Right lobe of liver (tissue), 4 donors: Measurements from ENCODE around the gene TNFSF8.

Experiments
- POLR2A ChIP-seq: fragments of 450-650 bp; IDR thresholded peaks from one replicate; pipeline ENCODE4 v1.6.1; 2017; ENCODE audit warnings: antibody characterized with exemption, mild to moderate bottlenecking
- TF ChIP-seq, protein P1 (sequence below), 4 donors: fragments of 200-600 bp in 3 of 4; fragments of 450-650 bp in 1 of 4; IDR thresholded peaks; one replicate each; pipeline versions ENCODE4 v1.5.1 to v1.8.0; 2016 to 2022; ENCODE audit warnings: antibody characterized with exemption in 4 of 4, mild to moderate bottlenecking in 2 of 4
- donor health status: DM: no; HTN: no; CAD: no.
- donor health status: DM: no; HTN: no; CAD: no.
- donor health status: DM: no; HTN: yes; CAD: no.

DNA sequence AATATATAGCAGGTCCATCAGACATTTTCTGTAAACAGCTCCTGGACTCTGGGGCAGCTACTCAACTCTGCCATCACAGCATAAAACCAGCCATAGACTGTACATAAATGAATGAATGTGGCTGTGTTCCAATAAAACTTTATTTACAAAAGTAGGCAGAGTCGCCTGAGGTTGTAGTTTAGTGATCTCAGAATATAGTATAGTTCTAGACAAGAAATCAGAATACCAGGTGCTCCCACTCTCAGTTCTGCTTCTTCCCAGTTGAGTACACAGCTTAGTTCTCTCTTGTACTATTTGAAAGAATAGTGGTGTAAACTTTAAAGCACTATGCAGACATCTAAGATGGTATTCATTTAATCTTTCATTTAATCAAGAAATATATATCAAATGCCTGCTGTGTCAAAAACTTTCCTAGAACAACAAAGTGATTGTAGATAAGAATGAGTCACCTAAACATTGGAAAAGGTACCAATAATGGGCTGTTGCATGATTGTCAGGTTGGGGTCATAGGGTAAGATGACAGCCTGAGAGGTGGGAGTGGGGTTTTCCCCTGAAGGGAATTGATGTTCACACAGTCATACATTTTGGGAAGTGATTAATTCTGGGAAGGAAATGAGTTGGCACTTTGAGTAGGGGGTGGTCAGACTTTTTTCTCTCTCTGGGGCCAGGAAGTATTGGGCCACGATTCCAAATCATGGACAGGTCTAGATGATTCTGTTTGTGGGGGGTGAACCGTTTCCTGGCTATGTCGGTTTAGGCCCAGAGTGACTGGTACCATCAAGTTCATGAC lies 37.0 kb downstream of the TNFSF8 start:
- TF ChIP-seq, protein P1, sequence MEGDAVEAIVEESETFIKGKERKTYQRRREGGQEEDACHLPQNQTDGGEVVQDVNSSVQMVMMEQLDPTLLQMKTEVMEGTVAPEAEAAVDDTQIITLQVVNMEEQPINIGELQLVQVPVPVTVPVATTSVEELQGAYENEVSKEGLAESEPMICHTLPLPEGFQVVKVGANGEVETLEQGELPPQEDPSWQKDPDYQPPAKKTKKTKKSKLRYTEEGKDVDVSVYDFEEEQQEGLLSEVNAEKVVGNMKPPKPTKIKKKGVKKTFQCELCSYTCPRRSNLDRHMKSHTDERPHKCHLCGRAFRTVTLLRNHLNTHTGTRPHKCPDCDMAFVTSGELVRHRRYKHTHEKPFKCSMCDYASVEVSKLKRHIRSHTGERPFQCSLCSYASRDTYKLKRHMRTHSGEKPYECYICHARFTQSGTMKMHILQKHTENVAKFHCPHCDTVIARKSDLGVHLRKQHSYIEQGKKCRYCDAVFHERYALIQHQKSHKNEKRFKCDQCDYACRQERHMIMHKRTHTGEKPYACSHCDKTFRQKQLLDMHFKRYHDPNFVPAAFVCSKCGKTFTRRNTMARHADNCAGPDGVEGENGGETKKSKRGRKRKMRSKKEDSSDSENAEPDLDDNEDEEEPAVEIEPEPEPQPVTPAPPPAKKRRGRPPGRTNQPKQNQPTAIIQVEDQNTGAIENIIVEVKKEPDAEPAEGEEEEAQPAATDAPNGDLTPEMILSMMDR (IDR thresholded peaks at IDR 0.05): no peak
- no peak for TF ChIP-seq POLR2A
